OCI-M2 (cell line): ENCODE measurements around the gene ETF1.

Experiments
- DNase-seq: peaks from one replicate; lab custom pipeline; 2025; ENCODE audit not compliant: unreplicated experiment; lab: John Stamatoyannopoulos, UW

ETF1 gene

GRCh38 chr5:138465261-138466124 is 77.5 kb downstream of the ETF1 start, which contains the start of gene EGR1:
Gene EGR1, plus strand, starts transcription at chr5:138465479. Its CDS starts 283 bp downstream, at chr5:138465762.
- DNase-seq, result peak; percentile 84

GRCh38 chr5:138464388-138465260 is 78.4 kb downstream of the ETF1 start:
- peak; percentile 84 for DNase-seq

- DNase-seq, result peak; percentile 63
These were observed 79.0 kb downstream of the ETF1 start for GRCh38 chr5:138464008-138464387.

- no peak for DNase-seq
These were observed 79.5 kb downstream of the ETF1 start for GRCh38 chr5:138463419-138464007.

GRCh38 chr5:138461343-138462125 is 81.5 kb downstream of the ETF1 start:
- DNase-seq, result no peak

- DNase-seq, result no peak
These were observed 82.9 kb downstream of the ETF1 start for GRCh38 chr5:138460032-138460693.

- no peak for DNase-seq
These were observed 83.6 kb downstream of the ETF1 start for GRCh38 chr5:138459311-138459933.

GRCh38 chr5:138458856-138459255 is 84.2 kb downstream of the ETF1 start:
- no peak for DNase-seq

- DNase-seq, result no peak
These were observed 84.7 kb downstream of the ETF1 start for GRCh38 chr5:138458384-138458783.

- DNase-seq, result no peak
These were observed 85.3 kb downstream of the ETF1 start for GRCh38 chr5:138457531-138458275.
